ENCODE measurements around the gene UNC79.
A peak's percentile ranks its signal among the peaks of the same experiment; 100 is the strongest.
"Not testable (repeated sequence)": the region's sequence is repeated elsewhere in the genome, so short reads cannot be mapped to it uniquely, and the experiment has no call there.

The UNC79 gene

GRCh38 chr14:93430315-93431035 is at the start of gene UNC79:
TSS of gene UNC79 (plus strand) at chr14:93430939. CDS start at chr14:93431030, 91 bp downstream.
- peak; percentile 79 for DNase-seq

DNA sequence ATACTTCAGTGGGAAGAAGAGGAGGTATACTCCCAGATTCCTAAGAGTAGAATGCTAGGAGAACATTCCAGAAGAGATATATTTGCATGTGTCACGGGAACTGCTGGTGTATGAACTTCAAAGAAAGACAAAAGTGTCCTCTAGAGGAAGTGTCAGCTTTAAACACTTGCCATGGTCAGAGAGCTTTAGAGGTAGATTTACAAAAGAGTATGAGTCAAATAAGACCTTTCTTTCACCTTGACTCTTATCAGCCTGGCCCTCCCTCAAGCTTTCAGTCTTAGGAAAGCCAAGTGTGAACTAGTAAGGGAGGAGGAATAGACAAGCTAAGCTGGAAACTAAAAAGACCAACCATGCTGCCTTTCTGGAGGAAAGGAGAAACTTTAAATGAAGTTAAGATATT is 49.1 kb upstream of the UNC79 start:
- no peak for DNase-seq

GRCh38 chr14:93384256-93384655 is 46.5 kb upstream of the UNC79 start:
- DNase-seq, result not testable (repeated sequence)

DNA sequence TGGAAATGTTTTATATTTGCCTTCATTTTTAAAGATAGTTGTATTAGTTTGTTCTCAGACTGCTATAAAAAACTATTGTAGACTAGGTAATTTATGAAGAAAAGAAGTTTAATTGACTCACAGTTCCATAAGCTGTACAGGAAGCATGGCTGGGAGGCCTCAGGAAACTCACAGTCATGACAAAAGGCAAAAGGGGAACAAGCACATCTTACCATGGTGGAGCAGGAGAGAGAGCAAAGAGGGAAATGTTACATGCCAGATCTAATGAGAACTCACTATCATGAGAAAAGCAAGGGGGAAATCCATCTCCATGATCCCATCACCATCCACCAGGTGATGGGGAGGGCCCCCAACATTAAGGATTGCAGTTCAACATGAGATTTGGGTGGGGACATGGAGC is 35.5 kb upstream of the UNC79 start:
- no peak for DNase-seq

GRCh38 chr14:93396456-93396855 is 34.3 kb upstream of the UNC79 start:
- no peak for DNase-seq

GRCh38 chr14:93398491-93398890 is 32.2 kb upstream of the UNC79 start:
- no peak for DNase-seq

GRCh38 chr14:93402951-93403350 is 27.8 kb upstream of the UNC79 start:
- no peak for DNase-seq

- no peak for DNase-seq
These were observed 20.7 kb upstream of the UNC79 start for GRCh38 chr14:93410021-93410420.

DNA sequence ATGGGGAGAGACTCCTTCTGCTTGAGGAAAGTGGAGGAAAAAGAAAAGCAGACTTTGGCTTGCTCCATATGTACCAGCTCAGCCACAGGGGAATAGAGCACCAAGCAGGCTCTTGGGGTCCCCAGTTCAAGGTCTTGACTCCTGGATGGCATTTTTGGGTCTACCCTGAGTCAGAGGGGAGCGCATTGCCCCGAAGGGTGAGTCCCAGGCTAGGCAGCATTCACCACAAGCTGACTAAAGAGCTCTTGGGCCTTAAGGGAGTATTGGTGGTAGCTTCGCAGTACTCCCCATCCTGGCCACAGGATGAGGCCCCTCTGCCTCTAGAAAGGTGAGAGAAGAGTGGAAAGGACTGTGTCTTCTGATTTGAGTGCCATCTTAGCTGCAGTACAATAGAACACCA is 19.8 kb upstream of the UNC79 start:
- no peak for DNase-seq

DNA sequence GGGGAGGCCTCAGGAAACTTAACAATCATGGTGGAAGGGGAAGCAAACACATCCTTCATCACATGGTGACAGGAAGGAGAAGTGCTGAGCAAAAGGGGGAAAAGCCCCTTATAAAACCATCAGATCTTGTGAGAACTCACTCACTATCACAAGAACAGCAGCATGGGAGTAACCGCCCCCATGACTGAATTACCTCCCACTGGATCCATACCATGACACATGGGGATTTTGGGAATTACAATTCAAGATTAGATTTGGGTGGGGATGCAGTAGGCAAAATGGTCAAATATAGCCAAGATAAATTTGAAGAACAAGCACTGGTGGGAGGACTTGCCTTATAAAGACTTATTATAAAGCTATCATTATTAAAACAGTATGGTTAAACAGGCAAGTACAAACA is 5.6 kb upstream of the UNC79 start:
- DNase-seq, result not testable (repeated sequence)

GRCh38 chr14:93426750-93427149 is 4.0 kb upstream of the UNC79 start:
- no peak for DNase-seq

DNA sequence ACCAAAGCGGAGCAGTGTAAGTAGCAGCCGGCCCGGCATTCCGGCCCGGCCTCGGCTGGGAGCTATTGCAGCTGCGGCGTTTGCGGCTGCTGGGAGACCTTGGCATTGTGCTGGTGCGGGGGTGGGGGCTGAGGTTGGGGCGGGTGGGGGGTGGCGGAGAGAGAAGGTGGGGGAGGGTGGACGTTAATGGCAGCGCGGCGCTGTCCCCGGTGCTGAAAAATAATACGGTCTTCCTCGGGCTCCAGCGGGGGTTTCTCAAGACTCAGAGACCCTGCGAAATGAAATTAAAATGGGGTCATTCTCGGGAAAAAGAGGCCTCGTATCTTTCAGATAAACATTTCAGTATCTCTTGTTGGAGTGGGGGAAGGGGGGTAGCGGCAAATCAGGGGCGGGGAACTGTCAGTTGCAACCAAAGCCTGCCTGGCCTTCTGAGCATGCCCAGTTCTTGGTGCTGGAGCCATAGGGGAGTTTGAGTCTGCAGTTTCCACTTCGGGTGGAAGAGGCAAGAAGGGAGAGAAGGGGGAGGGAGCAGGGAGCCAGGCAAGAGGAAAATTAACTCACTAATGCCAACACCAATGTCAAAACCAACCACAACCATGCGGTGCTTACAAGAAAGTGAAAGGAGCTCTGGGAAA is 414 bp downstream of the UNC79 start:
- DNase-seq, result peak; percentile 78

GRCh38 chr14:93454224-93454623 is 23.5 kb downstream of the UNC79 start:
- DNase-seq, result no peak

DNA sequence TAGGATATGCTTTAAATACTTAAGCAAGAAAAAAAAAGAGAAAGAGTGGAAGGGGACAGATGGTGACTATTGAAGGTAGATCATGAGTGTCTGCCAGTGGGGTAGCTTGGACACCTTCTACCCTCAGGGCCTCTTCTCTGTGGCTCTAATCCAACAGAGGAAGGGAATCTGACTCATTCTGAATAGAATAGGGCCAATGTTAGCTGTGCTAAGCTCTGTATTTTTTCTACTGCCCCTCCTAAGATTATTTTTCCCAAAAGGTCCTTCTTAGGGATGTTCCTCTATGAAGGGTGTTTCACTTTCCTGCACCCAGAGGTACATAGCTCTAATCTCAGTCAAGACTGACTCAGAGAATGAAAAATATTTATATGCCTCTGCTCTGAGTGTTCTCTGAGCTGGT is 25.6 kb downstream of the UNC79 start:
- DNase-seq, result no peak

- DNase-seq, result no peak
These were observed 27.5 kb downstream of the UNC79 start for GRCh38 chr14:93458234-93458633.

- no peak for DNase-seq
These were observed 31.7 kb downstream of the UNC79 start for GRCh38 chr14:93462479-93462878.

- no peak for DNase-seq
These were observed 33.5 kb downstream of the UNC79 start for GRCh38 chr14:93464271-93464670.

- DNase-seq, result no peak
These were observed 44.7 kb downstream of the UNC79 start for GRCh38 chr14:93475471-93475870.

- DNase-seq, result no peak
These were observed 45.6 kb downstream of the UNC79 start for GRCh38 chr14:93476305-93476704.

DNA sequence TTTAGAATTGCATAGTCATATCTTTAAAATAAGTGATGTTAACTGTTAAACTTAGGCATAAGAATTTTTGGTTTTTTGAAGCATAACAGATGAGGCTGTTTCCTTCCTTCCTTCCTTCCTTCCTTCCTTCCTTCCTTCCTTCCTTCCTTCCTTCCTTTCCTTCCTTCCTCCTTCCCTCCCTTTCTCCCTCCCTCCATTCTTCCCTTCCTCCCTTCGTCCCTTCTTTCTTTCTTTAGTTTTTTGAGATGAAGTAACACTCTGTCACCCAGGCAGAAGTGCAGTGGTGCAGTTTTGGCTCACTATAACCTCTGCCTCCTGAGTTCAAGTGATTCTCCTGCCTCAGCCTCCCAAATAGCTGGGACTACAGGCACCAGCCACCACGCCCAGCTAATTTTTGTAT is 48.3 kb downstream of the UNC79 start:
- not testable (repeated sequence) for DNase-seq

GRCh38 chr14:93480867-93481266 is 50.1 kb downstream of the UNC79 start:
- no peak for DNase-seq

DNA sequence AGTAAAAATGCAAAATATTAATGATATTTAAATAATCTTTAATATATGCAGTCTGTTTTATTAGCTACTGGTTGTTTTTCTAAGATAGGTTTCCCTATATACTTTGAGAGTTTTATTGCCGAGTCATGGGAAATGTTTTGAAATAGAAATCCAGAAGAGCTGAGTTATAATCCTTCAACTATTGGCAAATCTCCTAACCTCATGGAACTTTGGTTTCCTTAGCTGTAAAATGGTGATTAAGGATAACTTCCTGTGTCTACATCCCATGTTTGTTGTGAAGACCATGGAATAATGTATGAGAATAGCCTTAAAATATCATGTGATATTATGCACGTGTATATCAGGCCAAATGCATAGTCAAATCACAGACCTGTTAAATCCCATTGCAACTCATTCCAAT is 51.0 kb downstream of the UNC79 start:
- no peak for DNase-seq

DNA sequence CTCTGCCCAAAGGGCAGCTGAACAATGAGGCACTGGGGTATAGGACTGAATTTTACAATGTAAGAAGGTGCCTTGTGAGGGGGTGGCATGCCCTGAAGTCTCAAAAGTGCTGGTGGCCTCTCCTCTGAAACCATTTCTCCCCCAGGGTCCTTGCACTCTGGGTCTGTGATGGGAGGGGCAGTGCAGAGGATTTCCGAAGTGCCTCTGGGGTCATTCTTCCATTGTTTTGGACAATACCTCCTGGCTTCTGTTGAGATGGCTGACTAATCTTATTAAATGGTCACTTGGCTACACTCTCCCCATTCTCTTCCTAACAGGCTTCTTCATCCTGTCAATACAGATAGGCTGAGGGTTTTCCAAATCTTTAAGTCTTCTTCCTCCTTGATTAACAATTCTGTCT is 59.3 kb downstream of the UNC79 start:
- DNase-seq, result no peak

- no peak for DNase-seq
These were observed 62.3 kb downstream of the UNC79 start for GRCh38 chr14:93493054-93493453.

- DNase-seq, result not testable (repeated sequence)
These were observed 62.9 kb downstream of the UNC79 start for GRCh38 chr14:93493622-93494021.

All from NCI-H2107 (cell line).